Measurements from ENCODE around the gene SLC46A1.

The SLC46A1 gene

DNA sequence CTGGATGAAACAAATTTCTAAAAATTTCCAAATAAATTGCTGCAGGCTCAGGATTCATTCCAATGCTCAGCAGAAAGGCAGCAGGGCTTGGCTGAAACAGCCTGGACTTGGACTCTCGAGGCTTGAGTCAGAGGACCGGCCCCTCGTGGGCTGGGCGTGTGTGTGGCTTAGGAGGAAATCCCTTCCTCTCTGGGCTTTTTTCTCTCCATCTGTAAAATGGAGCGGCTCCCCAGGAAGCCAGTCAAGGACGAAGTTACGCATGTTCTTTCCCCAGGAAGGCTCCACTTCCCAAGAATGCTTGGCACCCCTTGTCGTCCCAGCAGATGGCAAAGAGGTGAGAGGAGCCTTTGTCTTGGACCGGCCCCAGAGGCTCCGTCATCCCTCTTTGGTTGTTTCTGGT, 13.5 kb downstream of the SLC46A1 start:
- ATAC-seq, result no peak
- TF ChIP-seq CREB5 (CRISPR knock-in tag; IDR thresholded peaks at IDR 0.05; ENCODE audit: low read depth) (no peak), ZFP30 (CRISPR knock-in tag; IDR thresholded peaks at IDR 0.05) (no peak), TCF4 (CRISPR knock-in tag; IDR thresholded peaks at IDR 0.05; ENCODE audit: borderline replicate concordance) (no peak), ZNF70 (CRISPR knock-in tag; IDR thresholded peaks at IDR 0.05) (no peak), GLIS3 (CRISPR knock-in tag; IDR thresholded peaks at IDR 0.05) (no peak), CSDC2 (CRISPR knock-in tag; IDR thresholded peaks at IDR 0.05) (no peak), RARB (CRISPR knock-in tag; IDR thresholded peaks at IDR 0.05) (no peak), BACH2 (CRISPR knock-in tag; IDR thresholded peaks at IDR 0.05; ENCODE audit: borderline replicate concordance) (no peak), OSR1 (CRISPR knock-in tag; IDR thresholded peaks at IDR 0.05) (no peak), ZFP3 (CRISPR knock-in tag; IDR thresholded peaks at IDR 0.05) (no peak), ZNF8 (CRISPR knock-in tag; IDR thresholded peaks at IDR 0.05) (no peak), ZNF565 (CRISPR knock-in tag; conservative IDR thresholded peaks at IDR 0.05; ENCODE audit: low read depth) (no peak), ISL1 (CRISPR knock-in tag; IDR thresholded peaks at IDR 0.05) (no peak), TSHZ2 (CRISPR knock-in tag; IDR thresholded peaks at IDR 0.05) (no peak), ZC3H10 (CRISPR knock-in tag; IDR thresholded peaks at IDR 0.05) (no peak), SNAI2 (CRISPR knock-in tag; IDR thresholded peaks at IDR 0.05) (no peak), TOX (CRISPR knock-in tag; IDR thresholded peaks at IDR 0.05; ENCODE audit: borderline replicate concordance) (no peak), ESRRG (CRISPR knock-in tag; IDR thresholded peaks at IDR 0.05) (no peak)
- TF ChIP-seq, protein P1, sequence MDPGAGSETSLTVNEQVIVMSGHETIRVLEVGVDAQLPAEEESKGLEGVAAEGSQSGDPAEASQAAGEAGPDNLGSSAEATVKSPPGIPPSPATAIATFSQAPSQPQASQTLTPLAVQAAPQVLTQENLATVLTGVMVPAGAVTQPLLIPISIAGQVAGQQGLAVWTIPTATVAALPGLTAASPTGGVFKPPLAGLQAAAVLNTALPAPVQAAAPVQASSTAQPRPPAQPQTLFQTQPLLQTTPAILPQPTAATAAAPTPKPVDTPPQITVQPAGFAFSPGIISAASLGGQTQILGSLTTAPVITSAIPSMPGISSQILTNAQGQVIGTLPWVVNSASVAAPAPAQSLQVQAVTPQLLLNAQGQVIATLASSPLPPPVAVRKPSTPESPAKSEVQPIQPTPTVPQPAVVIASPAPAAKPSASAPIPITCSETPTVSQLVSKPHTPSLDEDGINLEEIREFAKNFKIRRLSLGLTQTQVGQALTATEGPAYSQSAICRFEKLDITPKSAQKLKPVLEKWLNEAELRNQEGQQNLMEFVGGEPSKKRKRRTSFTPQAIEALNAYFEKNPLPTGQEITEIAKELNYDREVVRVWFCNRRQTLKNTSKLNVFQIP (CRISPR knock-in tag; IDR thresholded peaks at IDR 0.05; ENCODE audit: borderline replicate concordance, low read depth), result no peak
- TF ChIP-seq, protein P2, sequence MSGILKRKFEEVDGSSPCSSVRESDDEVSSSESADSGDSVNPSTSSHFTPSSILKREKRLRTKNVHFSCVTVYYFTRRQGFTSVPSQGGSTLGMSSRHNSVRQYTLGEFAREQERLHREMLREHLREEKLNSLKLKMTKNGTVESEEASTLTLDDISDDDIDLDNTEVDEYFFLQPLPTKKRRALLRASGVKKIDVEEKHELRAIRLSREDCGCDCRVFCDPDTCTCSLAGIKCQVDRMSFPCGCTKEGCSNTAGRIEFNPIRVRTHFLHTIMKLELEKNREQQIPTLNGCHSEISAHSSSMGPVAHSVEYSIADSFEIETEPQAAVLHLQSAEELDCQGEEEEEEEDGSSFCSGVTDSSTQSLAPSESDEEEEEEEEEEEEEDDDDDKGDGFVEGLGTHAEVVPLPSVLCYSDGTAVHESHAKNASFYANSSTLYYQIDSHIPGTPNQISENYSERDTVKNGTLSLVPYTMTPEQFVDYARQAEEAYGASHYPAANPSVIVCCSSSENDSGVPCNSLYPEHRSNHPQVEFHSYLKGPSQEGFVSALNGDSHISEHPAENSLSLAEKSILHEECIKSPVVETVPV (CRISPR knock-in tag; IDR thresholded peaks at IDR 0.05), result no peak

DNA sequence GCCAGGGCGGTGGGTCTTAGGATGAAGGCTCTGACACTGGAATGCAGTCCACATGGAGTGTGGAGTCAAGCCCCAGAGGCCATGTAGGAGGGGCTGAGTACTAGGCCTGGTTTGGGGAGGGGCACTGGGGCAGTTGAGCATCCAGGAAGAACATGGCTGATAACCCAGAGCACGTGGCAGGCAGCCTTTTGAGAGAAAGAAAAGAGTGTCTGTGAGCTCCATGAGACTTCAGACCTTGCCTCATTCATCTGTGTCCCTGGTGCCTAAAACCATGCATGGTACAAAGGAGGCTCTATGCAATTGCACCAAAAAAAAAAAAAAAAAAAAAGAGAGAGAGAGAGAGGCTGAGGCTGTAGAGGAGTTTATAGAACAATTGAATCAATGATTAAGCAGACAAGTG, 14.6 kb downstream of the SLC46A1 start:
- ATAC-seq, result no peak
- TF ChIP-seq TOX (CRISPR knock-in tag; IDR thresholded peaks at IDR 0.05; ENCODE audit: borderline replicate concordance) (no peak), TCF4 (CRISPR knock-in tag; IDR thresholded peaks at IDR 0.05; ENCODE audit: borderline replicate concordance) (no peak), ISL1 (CRISPR knock-in tag; IDR thresholded peaks at IDR 0.05) (no peak), ZNF8 (CRISPR knock-in tag; IDR thresholded peaks at IDR 0.05) (no peak), PATZ1 (CRISPR knock-in tag; IDR thresholded peaks at IDR 0.05; ENCODE audit: borderline replicate concordance) (no peak), OSR1 (CRISPR knock-in tag; IDR thresholded peaks at IDR 0.05) (no peak), PPARA (CRISPR knock-in tag; IDR thresholded peaks at IDR 0.05; ENCODE audit: borderline replicate concordance) (no peak), ZFP3 (CRISPR knock-in tag; IDR thresholded peaks at IDR 0.05) (no peak)
- TF ChIP-seq, protein P1 (CRISPR knock-in tag; IDR thresholded peaks at IDR 0.05; ENCODE audit: borderline replicate concordance, low read depth), result no peak

Measured in SK-N-SH treated with all-trans-retinoic acid at 6 μM for 48 hours (cell line).